ENCODE results near the gene JADE3.
"Not testable (repeated sequence)": the region's sequence is repeated elsewhere in the genome, so short reads cannot be mapped to it uniquely, and the experiment has no call there.

- TF ChIP-seq CTCF (conservative IDR thresholded peaks at IDR 0.05; ENCODE audit: low read depth in 2 of 2); POLR2AphosphoS5 (IDR thresholded peaks at IDR 0.05; ENCODE audit: low read depth); EZH2phosphoT487 (IDR thresholded peaks at IDR 0.05; ENCODE audit: unreplicated experiment); EZH2 (IDR thresholded peaks at IDR 0.05; ENCODE audit: low read depth, unreplicated experiment); REST (IDR thresholded peaks at IDR 0.05; ENCODE audit: unreplicated experiment); ZNF114 (CRISPR knock-in tag; IDR thresholded peaks at IDR 0.05); STAT1 (IDR thresholded peaks at IDR 0.05; ENCODE audit: unreplicated experiment); JUNB (IDR thresholded peaks at IDR 0.05; ENCODE audit: unreplicated experiment): not testable (repeated sequence)
- TF ChIP-seq, protein P1, sequence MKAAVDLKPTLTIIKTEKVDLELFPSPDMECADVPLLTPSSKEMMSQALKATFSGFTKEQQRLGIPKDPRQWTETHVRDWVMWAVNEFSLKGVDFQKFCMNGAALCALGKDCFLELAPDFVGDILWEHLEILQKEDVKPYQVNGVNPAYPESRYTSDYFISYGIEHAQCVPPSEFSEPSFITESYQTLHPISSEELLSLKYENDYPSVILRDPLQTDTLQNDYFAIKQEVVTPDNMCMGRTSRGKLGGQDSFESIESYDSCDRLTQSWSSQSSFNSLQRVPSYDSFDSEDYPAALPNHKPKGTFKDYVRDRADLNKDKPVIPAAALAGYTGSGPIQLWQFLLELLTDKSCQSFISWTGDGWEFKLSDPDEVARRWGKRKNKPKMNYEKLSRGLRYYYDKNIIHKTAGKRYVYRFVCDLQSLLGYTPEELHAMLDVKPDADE (IDR thresholded peaks at IDR 0.05): not testable (repeated sequence)
Measured at GRCh38 chrX:46977046-46977445, 64.8 kb downstream of the JADE3 start.

All from GM23338 (cell line).